GM12872 (cell line): ENCODE measurements around the gene CRBN.

Experiments used
- TF ChIP-seq, protein P1 (sequence below): IDR thresholded peaks from 3 replicates; pipeline ENCODE4 v1.5.1; 2011; ENCODE audit warnings: low read depth, mild to moderate bottlenecking, low read length, moderate library complexity; ENCODE audit not compliant: insufficient read depth

The CRBN gene

DNA sequence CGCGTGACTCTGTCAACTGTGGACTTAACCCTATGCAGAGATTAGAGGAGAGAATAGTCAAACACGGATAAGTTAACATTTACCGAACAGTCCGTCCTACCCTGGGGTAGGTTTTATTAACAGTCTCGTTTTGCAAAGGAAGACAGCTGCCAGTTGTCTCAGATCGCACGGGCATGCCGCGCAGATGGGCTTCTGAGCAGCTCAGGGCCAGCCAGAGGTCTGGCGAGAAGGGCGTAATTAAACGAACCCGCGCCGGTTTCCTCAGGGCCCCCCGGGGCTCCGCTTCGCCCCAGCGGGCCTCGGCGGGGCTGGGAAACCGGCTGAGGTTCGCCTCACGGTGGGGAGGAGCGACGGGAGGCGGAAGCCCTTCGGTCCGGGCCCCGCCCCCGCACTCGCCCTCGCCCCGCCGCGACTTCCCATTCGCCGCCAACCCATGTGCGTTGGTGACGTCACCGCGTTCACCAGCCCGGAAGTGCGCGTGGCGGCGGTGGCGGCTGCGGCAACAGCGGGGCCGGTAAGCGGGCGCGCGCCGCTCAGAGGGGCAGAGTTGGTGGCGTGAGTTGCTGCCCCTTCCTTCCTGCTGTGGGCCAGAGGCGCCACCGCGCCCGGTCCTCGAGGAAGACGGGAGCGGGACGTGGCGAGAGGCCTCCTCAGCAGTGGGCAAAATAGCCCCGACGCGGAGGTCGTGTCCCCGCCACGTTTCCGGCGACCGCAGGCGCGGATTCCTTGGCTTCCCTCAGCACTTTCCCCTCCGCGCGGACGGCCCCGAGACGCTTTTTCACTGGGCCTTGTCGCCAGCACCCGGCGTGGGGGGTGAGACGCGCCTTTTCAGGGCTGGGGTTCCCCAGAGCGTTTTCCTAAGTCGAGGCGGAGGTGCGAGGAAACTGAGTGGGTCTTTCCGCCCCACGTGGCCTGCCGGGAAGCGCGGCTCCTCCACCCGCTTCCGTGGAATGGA is 52.7 kb downstream of the CRBN start, which contains the start of gene TRNT1:
Gene TRNT1, plus strand, starts transcription at position 464 of the 955 bp plus-strand sequence. CDS start 2,101 bp downstream, outside the sequence.
- TF ChIP-seq, protein P1, sequence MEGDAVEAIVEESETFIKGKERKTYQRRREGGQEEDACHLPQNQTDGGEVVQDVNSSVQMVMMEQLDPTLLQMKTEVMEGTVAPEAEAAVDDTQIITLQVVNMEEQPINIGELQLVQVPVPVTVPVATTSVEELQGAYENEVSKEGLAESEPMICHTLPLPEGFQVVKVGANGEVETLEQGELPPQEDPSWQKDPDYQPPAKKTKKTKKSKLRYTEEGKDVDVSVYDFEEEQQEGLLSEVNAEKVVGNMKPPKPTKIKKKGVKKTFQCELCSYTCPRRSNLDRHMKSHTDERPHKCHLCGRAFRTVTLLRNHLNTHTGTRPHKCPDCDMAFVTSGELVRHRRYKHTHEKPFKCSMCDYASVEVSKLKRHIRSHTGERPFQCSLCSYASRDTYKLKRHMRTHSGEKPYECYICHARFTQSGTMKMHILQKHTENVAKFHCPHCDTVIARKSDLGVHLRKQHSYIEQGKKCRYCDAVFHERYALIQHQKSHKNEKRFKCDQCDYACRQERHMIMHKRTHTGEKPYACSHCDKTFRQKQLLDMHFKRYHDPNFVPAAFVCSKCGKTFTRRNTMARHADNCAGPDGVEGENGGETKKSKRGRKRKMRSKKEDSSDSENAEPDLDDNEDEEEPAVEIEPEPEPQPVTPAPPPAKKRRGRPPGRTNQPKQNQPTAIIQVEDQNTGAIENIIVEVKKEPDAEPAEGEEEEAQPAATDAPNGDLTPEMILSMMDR: no peak

DNA sequence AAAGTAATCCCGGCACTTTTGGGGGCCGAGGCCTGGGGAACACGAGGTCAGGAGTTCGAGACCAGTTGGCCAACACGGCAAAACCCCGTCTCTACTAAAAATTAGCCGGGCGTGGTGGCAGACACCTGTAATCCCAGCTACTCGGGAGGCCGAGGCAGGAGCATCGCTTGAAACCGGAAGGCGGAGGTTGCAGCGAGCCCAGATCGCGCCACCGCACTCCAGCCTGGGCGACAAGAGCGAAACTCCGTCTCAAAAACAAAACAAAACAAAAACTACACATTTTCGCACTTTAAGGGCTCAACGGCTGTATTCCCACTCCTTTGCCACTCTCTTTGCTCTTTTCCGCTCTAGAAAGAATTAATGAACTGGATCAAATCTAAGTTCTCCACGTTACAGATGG is 53.5 kb downstream of the CRBN start:
- TF ChIP-seq, protein P1: no peak

DNA sequence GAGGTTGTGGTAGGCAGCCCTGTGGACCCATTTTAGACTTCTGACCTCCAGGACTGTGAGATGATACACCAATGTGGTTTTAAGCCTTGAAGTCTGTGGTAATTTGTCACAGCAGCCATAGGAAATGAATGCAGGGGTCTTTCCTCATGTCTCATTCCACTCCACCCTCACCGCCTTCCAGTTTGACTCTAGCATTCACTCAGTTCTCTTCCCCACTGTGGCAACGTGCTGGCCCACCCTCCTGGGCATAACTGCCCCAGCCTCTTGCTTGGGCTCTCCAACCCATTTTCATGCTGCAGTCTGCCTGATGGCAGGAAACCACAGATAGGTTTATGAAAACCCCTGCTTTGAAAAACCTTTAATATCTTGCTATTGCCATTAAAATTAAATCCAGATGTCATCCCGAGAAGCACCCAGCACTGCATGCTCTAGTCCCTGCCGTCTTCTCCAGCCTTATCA is 60.1 kb downstream of the CRBN start:
- TF ChIP-seq, protein P1: no peak

DNA sequence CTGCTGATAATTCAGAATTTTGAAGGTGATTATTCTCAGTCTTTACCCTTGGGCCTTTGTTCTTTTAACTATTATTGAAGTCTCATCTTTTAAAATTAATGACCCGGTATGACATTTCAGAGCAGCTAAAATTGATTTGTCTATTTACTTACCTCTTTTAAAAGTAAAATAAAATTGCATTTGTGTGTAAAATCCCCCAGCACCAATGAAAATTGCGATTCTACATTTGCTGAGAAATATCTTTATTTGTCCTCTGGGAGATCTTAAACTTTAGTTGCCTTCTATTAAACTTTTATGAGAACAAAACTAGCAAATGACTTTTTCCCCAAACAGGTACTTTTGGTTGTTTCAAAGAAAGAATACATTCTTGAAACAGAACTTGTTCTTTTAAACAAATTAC is 61.8 kb downstream of the CRBN start:
- TF ChIP-seq, protein P1: no peak

DNA sequence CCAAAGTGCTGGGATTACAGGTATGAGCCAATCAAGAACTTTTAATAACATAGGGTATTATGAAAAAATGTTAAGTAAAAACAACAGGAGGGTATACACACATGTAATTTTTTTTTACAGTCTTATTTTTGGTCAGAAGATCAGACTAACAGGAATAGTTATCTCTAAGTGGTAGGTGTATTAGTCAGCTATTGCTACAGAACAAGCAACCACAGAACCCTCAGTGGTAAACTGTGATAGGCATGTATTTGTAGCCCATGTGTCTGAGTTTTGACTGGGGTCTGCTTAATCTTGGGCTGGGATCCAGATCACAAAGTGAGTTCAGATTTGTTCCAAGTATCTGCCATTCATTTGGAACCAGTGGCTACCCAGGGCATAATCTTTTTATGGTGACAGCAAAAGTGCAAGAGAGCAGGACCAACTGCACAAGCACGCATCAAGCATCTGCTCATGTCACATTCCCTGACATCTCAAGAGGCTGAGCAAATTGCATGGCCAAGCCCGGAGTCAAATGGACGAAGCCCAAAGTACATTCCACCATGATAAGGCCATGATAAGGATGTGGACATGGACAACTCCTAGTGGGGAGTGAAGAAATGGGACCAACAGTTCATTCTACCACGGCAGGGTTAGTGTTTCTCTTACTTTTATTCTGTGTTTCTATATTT is 66.3 kb downstream of the CRBN start:
- TF ChIP-seq, protein P1: no peak

DNA sequence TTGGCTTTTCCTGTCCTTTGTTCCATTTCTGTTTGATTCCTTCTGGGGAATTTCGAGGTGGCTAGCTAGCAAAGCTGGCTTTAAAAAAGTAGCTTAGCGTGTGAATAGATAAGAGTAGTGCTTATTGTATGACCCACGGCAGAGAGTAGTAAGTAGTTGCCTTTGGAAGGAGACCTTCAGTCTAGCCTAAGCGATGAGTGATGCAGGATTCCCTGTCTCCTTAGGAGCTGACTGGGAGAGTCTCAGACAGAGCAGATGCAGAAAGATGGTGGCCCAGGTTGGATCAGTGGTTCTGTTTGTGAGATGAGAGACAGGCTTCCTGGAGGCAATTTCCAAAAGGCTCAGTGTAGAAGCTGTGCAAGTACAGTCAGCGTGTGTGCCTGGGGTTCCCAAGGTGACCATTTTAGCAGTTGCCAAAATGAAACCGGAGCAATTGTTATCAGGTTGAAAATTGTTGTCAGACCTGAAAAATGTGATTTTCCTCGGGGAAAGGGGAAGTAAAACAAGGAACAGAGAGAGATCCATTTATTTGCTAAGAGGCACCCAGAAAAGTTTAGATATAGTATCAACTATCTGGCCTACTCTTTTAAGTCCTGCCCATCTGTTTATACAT is 68.6 kb downstream of the CRBN start:
- TF ChIP-seq, protein P1: no peak

DNA sequence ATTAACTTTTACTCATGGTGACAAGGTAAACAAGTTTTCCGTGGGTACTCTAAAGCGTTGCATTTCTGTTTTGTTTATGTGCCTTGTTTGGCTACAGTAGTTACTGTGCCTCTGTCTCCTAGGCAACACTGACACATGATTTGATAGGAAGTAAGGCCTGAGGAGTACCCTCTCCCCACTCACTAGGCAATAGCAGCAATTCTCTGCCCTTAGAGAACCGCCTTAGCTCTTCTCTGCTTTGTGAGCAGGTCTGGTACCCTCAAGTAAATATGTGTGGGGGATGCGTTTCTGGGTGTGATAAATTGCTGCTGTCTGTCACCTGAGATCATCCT is 69.2 kb downstream of the CRBN start, which contains the start of gene IL5RA:
Gene IL5RA, minus strand, starts transcription at position 76 of the 332 bp plus-strand sequence. CDS start 5,390 bp downstream, outside the sequence.
- TF ChIP-seq, protein P1: no peak
